Uterus (tissue), 2 donors: Measurements from ENCODE around the gene ATAD2B.

ENCODE experiments used
- CTCF ChIP-seq, 4 experiments: fragments of 200-600 bp in 2 of 4; fragments of 450-650 bp in 2 of 4; sonication (generic) in 2 of 4; IDR thresholded peaks; one replicate each; pipeline ENCODE4 v1.5.1; 2016 to 2019; ENCODE audit warnings: antibody characterized with exemption in 4 of 4, mild to moderate bottlenecking in 2 of 4, moderate library complexity in 1 of 4
- POLR2A ChIP-seq, 2 donors: fragments of 450-650 bp; IDR thresholded peaks; one replicate each; pipeline ENCODE4 v1.6.1; 2016; ENCODE audit warnings: antibody characterized with exemption in 2 of 2, mild to moderate bottlenecking in 1 of 2, moderate library complexity in 1 of 2

GRCh38 chr2:23767876-23768621, 158.9 kb downstream of the ATAD2B start:
- TF ChIP-seq POLR2A (IDR thresholded peaks at IDR 0.05) (no peak), CTCF (IDR thresholded peaks at IDR 0.05) (no peak)
